ENCODE results near the gene LYRM1. TPM values are rescaled to one million over a fixed set of nuclear protein-coding genes. Genes with fewer than 3 reads are reported as not detected.

LYRM1 gene
- polyA plus RNA-seq, 1 of the 3 experiments (the other 2 are of a cell fraction), result 18.1 TPM

DNA sequence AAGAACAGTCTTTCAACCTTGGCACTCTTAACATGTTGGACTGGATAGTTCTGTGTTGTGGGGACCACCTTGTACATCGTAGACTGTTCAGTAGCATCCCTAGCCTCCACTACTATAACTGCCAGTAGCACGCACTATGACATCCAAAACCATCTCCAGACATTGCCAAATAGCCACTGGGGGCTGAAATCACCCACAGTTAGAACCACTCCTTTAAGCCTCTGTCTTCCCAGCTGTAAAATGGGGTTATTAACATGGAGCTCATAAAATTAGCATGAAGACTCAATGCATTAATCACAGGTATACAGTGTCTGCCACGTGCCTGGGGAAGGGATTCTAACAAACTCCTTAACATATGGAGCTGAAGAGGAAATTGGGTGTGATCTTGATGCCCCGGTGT lies 49.7 kb downstream of the LYRM1 start:
- Histone ChIP-seq H3K9ac (no peak overlapping the region), H3K4me3 (ENCODE audit: low read depth in 2 of 2, low read length in 1 of 2) (no peak overlapping the region), H3K9me2 (no peaks in the 10 kb centered on the region), H3K36me3 (replicated peaks in 1 of 2; ENCODE audit: control insufficient read depth in 1 of 2, insufficient read depth in 2 of 2, low read length in 1 of 2) (no peaks in the 10 kb centered on the region), H3K79me2 (ENCODE audit: insufficient read depth) (no peaks in the 10 kb centered on the region), H3F3A (replicated peaks; ENCODE audit: insufficient read depth) (no peaks in the 10 kb centered on the region), H4K20me1 (ENCODE audit: insufficient read depth) (no peaks in the 10 kb centered on the region), H2AFZ (ENCODE audit: low read depth) (no peak overlapping the region), H3K4me2 (no peak overlapping the region), H3K9me3 (no peaks in the 10 kb centered on the region), H3K27ac (ENCODE audit: low read depth in 2 of 2, low read length in 1 of 2) (no peak overlapping the region), H3K4me1 (ENCODE audit: control insufficient read depth in 1 of 2, insufficient read depth in 2 of 2, low read depth in 1 of 2, low read length in 1 of 2) (no peaks in the 10 kb centered on the region), H3K27me3 (ENCODE audit: insufficient read depth) (no peaks in the 10 kb centered on the region; the same call in 1 of the 2 replicates)
- no peak for TF ChIP-seq TEAD4 (IDR thresholded peaks at IDR 0.05; ENCODE audit: borderline replicate concordance, insufficient read depth)
- no peak for TF ChIP-seq NRF1 (IDR thresholded peaks at IDR 0.05; ENCODE audit: low read depth, low read length)
- TF ChIP-seq, protein P1, sequence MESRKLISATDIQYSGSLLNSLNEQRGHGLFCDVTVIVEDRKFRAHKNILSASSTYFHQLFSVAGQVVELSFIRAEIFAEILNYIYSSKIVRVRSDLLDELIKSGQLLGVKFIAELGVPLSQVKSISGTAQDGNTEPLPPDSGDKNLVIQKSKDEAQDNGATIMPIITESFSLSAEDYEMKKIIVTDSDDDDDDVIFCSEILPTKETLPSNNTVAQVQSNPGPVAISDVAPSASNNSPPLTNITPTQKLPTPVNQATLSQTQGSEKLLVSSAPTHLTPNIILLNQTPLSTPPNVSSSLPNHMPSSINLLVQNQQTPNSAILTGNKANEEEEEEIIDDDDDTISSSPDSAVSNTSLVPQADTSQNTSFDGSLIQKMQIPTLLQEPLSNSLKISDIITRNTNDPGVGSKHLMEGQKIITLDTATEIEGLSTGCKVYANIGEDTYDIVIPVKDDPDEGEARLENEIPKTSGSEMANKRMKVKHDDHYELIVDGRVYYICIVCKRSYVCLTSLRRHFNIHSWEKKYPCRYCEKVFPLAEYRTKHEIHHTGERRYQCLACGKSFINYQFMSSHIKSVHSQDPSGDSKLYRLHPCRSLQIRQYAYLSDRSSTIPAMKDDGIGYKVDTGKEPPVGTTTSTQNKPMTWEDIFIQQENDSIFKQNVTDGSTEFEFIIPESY (IDR thresholded peaks at IDR 0.05; ENCODE audit: borderline replicate concordance, low read depth), result no peak
- no peak for TF ChIP-seq MEF2A (IDR thresholded peaks at IDR 0.05; ENCODE audit: borderline replicate concordance, low read depth)
- TF ChIP-seq, protein P2, sequence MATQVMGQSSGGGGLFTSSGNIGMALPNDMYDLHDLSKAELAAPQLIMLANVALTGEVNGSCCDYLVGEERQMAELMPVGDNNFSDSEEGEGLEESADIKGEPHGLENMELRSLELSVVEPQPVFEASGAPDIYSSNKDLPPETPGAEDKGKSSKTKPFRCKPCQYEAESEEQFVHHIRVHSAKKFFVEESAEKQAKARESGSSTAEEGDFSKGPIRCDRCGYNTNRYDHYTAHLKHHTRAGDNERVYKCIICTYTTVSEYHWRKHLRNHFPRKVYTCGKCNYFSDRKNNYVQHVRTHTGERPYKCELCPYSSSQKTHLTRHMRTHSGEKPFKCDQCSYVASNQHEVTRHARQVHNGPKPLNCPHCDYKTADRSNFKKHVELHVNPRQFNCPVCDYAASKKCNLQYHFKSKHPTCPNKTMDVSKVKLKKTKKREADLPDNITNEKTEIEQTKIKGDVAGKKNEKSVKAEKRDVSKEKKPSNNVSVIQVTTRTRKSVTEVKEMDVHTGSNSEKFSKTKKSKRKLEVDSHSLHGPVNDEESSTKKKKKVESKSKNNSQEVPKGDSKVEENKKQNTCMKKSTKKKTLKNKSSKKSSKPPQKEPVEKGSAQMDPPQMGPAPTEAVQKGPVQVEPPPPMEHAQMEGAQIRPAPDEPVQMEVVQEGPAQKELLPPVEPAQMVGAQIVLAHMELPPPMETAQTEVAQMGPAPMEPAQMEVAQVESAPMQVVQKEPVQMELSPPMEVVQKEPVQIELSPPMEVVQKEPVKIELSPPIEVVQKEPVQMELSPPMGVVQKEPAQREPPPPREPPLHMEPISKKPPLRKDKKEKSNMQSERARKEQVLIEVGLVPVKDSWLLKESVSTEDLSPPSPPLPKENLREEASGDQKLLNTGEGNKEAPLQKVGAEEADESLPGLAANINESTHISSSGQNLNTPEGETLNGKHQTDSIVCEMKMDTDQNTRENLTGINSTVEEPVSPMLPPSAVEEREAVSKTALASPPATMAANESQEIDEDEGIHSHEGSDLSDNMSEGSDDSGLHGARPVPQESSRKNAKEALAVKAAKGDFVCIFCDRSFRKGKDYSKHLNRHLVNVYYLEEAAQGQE (IDR thresholded peaks at IDR 0.05; ENCODE audit: low read depth, low read length), result no peak
- no peak for TF ChIP-seq RXRA (IDR thresholded peaks at IDR 0.05; ENCODE audit: borderline replicate concordance, low read depth)
- no peak for TF ChIP-seq FOXJ3 (CRISPR knock-in tag; IDR thresholded peaks at IDR 0.05)
- TF ChIP-seq TAF1 (IDR thresholded peaks at IDR 0.05; ENCODE audit: borderline replicate concordance, low read depth, low read length), result no peak
- TF ChIP-seq MXI1 (IDR thresholded peaks at IDR 0.05; ENCODE audit: low read depth, low read length), result no peak
- no peak for TF ChIP-seq NFIC (IDR thresholded peaks at IDR 0.05; ENCODE audit: borderline replicate concordance)
- TF ChIP-seq FOXM1 (IDR thresholded peaks at IDR 0.05; ENCODE audit: low read depth), result no peak
- TF ChIP-seq SMC3 (IDR thresholded peaks at IDR 0.05; ENCODE audit: low read depth, low read length), result no peak
- no peak for TF ChIP-seq YY1 (IDR thresholded peaks at IDR 0.05; ENCODE audit: low read depth)
- TF ChIP-seq CHD2 (IDR thresholded peaks at IDR 0.05; ENCODE audit: low read length, partially characterized antibody), result no peak
- POLR2A ChIA-PET, result no interaction called here
- no peak for DNase-seq
- CTCF ChIA-PET, result interaction anchor here (1.0 kb wide), 1 partner anchor 101 kb away, joined by 3 read pairs; no protein-coding TSS in a partner anchor
- WGBS (ENCODE audit: low lambda C conversion rate), result 39% methylated on average over 4 of the region's 4 CpGs
